Upper lobe of left lung (tissue), 6 donors: Measurements from ENCODE around the gene KIF4A. TPM values are rescaled to one million over a fixed set of nuclear protein-coding genes. Genes with fewer than 3 reads are reported as not detected.
"Not testable (repeated sequence)": the region's sequence is repeated elsewhere in the genome, so short reads cannot be mapped to it uniquely, and the experiment has no call there.

Experiments
- ATAC-seq, 2 donors: fragments of 200-7000 bp; cut with Tn5 transposase; one replicate each; pipeline ENCODE4 v1.9.1; 2022; ENCODE audit warnings: mild to moderate bottlenecking in 2 of 2, moderate library complexity in 2 of 2; ENCODE audit not compliant: low FRiP score in 2 of 2
- DNase-seq, 2 donors: peaks; one replicate each; pipeline ENCODE4 v3.0.0-alpha.2; 2019 to 2020
- H3K27ac ChIP-seq, 4 donors: fragments of 200-600 bp; sonication (generic); one replicate each; pipeline ENCODE4 v1.5.1; 2016 to 2019
- H3K27me3 ChIP-seq, 4 donors: fragments of 200-600 bp; sonication (generic); one replicate each; pipeline ENCODE4 v1.5.1; 2017 to 2019
- H3K36me3 ChIP-seq, 4 donors: fragments of 200-600 bp; sonication (generic); one replicate each; pipeline ENCODE4 v1.5.1; 2016 to 2019
- H3K4me1 ChIP-seq, 4 donors: fragments of 200-600 bp; sonication (generic); one replicate each; pipeline ENCODE4 v1.5.1; 2018 to 2019
- H3K4me3 ChIP-seq, 4 donors: fragments of 200-600 bp; sonication (generic); one replicate each; pipeline ENCODE4 v1.5.1; 2017 to 2019; ENCODE audit warnings: mild to moderate bottlenecking in 2 of 4, moderate library complexity in 1 of 4
- H3K9me3 ChIP-seq, 4 donors: fragments of 200-600 bp; sonication (generic); one replicate each; pipeline ENCODE4 v1.5.1; 2018 to 2019
- EP300 ChIP-seq, 4 donors: sonication (generic); formaldehyde crosslinking; IDR thresholded peaks; one replicate each; pipeline ENCODE4 v1.5.1; 2017; ENCODE audit warnings: antibody characterized with exemption in 4 of 4, control low read depth in 2 of 4
- POLR2A ChIP-seq, 4 donors: fragments of 450-650 bp; IDR thresholded peaks; one replicate each; pipeline ENCODE4 v1.5.1; 2016 to 2017; ENCODE audit warnings: antibody characterized with exemption in 4 of 4, mild to moderate bottlenecking in 2 of 4
- POLR2AphosphoS5 ChIP-seq, 2 donors: sonication (generic); formaldehyde crosslinking; IDR thresholded peaks; one replicate each; pipeline ENCODE4 v1.5.1; 2017; ENCODE audit warnings: antibody characterized with exemption in 2 of 2
- WGBS, 2 donors: methylation state at CpG; one replicate each; pipeline ENCODE4 v1.1.5; 2017 to 2018; 5-methylcytosine and 5-hydroxymethylcytosine counted together
- total RNA-seq, 6 donors: library from RNA; depleted of rRNA in 4 of 6; stranded (reverse); fragments of >200 nt in 4 of 6; gene quantifications; one replicate each; pipeline versions ENCODE4 v1.1.0 to v1.2.1, GENCODE V29; 2016 to 2021
- TF ChIP-seq, protein P1 (sequence below), 6 experiments: fragments of 450-650 bp in 4 of 6; fragments of 200-600 bp in 2 of 6; sonication (generic) in 2 of 6; IDR thresholded peaks; one replicate each; pipeline ENCODE4 v1.5.1; 2016 to 2019; ENCODE audit warnings: antibody characterized with exemption in 6 of 6
- donor health status: DM: no; HTN: no; CAD: no; lungs with moderate emphysema.
- donor health status: DM: no; HTN: yes; CAD: no; lungs with severe emphysema.

The KIF4A gene
- total RNA-seq, 6 donors from 2014 or later = under 0.01 to 2.6 (median 0.69) TPM

DNA sequence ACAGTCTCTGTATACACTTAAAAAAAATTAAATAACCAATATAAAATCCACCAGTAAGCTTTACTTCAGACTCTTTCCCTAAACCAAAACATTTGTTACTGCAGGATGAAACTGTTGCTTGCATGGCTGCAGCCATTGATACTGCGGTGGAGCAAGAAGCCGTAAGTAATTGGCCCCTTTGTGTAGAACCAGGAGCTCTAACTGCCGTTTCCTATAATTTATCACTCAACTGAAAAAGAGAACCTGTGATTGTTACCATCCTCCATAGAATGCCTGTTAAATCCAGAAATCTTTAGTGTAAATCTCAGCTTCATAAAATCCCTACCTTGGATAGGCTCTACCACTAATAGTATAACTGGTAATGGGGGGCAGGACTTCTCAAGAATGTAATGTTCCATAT, 62.6 kb downstream of the KIF4A start:
- no peak for TF ChIP-seq POLR2AphosphoS5 (IDR thresholded peaks at IDR 0.05)
- TF ChIP-seq POLR2A (IDR thresholded peaks at IDR 0.05) = no peak
- TF ChIP-seq EP300 (IDR thresholded peaks at IDR 0.05) = no peak
- no peaks in the 10 kb centered on the region for H3K27me3 ChIP-seq
- 95 to 97% methylated on average over 3 of the region's 3 CpGs for WGBS, 2 donors
- H3K9me3 ChIP-seq = peaks cover 0 to 13% (median 0%) of the 10 kb centered on the region in 4 donors
- DNase-seq (no peak), ATAC-seq (no peak)
- no peak overlapping the region for H3K4me3 ChIP-seq
- H3K36me3 ChIP-seq = no peaks in the 10 kb centered on the region
- no peak overlapping the region for H3K27ac ChIP-seq
- H3K4me1 ChIP-seq = no peaks in the 10 kb centered on the region

GRCh38 chrX:70353514-70353913, 63.6 kb downstream of the KIF4A start:
- no peak for DNase-seq
- ATAC-seq = no peak
- 84 to 97% methylated on average over 5 of the region's 5 CpGs for WGBS, 2 donors
- Histone ChIP-seq H3K4me1 (no peaks in the 10 kb centered on the region), H3K27ac (no peak overlapping the region), H3K4me3 (no peak overlapping the region), H3K9me3 (peaks cover 0 to 13% (median 0%) of the 10 kb centered on the region in 4 donors), H3K36me3 (no peaks in the 10 kb centered on the region), H3K27me3 (no peaks in the 10 kb centered on the region)
- TF ChIP-seq, protein P1, sequence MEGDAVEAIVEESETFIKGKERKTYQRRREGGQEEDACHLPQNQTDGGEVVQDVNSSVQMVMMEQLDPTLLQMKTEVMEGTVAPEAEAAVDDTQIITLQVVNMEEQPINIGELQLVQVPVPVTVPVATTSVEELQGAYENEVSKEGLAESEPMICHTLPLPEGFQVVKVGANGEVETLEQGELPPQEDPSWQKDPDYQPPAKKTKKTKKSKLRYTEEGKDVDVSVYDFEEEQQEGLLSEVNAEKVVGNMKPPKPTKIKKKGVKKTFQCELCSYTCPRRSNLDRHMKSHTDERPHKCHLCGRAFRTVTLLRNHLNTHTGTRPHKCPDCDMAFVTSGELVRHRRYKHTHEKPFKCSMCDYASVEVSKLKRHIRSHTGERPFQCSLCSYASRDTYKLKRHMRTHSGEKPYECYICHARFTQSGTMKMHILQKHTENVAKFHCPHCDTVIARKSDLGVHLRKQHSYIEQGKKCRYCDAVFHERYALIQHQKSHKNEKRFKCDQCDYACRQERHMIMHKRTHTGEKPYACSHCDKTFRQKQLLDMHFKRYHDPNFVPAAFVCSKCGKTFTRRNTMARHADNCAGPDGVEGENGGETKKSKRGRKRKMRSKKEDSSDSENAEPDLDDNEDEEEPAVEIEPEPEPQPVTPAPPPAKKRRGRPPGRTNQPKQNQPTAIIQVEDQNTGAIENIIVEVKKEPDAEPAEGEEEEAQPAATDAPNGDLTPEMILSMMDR (IDR thresholded peaks at IDR 0.05) = no peak
- no peak for TF ChIP-seq POLR2A (IDR thresholded peaks at IDR 0.05)

DNA sequence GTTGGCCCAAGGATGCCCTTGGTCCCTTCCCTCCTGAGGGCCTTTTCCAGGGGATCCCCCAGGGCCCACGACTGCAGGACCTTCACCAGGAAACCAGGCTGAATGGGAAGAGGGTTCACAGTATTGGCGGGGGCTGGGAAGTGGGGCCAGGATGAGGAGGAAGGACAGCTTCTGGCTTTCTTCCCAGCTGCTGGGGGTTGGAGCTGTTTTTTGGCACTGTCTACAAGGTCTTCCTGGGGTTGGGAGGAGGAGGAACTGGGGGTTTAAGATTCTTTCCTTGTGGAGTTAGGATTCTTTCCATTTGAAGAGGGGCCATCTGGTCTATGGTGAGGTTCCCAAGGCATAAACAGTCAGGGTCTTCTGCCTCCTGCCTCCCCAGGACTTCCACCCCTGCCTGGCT, 64.8 kb downstream of the KIF4A start:
- Histone ChIP-seq H3K36me3 (no peaks in the 10 kb centered on the region), H3K4me1 (no peaks in the 10 kb centered on the region), H3K27ac (no peak overlapping the region), H3K27me3 (no peaks in the 10 kb centered on the region), H3K4me3 (no peak overlapping the region), H3K9me3 (peaks cover 0 to 2% (median 0%) of the 10 kb centered on the region in 4 donors)
- DNase-seq (no peak), ATAC-seq (no peak)
- TF ChIP-seq, protein P1 (IDR thresholded peaks at IDR 0.05) = no peak
- no peak for TF ChIP-seq EP300 (IDR thresholded peaks at IDR 0.05)
- no peak for TF ChIP-seq POLR2A (IDR thresholded peaks at IDR 0.05)
- no peak for TF ChIP-seq POLR2AphosphoS5 (IDR thresholded peaks at IDR 0.05)
- 39 to 71% methylated on average over 1 to 2 of the region's 2 CpGs for WGBS, 2 donors

GRCh38 chrX:70359458-70359857, 69.6 kb downstream of the KIF4A start:
- ATAC-seq = no peak
- Histone ChIP-seq H3K4me3 (no peak overlapping the region), H3K36me3 (no peaks in the 10 kb centered on the region), H3K9me3 (no peaks in the 10 kb centered on the region), H3K4me1 (no peaks in the 10 kb centered on the region), H3K27me3 (no peaks in the 10 kb centered on the region), H3K27ac (no peak overlapping the region)
- 88 to 98% methylated on average over 3 to 4 of the region's 4 CpGs for WGBS, 2 donors
- TF ChIP-seq POLR2A (IDR thresholded peaks at IDR 0.05) (no peak), POLR2AphosphoS5 (IDR thresholded peaks at IDR 0.05) (no peak), EP300 (IDR thresholded peaks at IDR 0.05) (no peak)
- TF ChIP-seq, protein P1 (IDR thresholded peaks at IDR 0.05) = no peak
- DNase-seq = no peak

DNA sequence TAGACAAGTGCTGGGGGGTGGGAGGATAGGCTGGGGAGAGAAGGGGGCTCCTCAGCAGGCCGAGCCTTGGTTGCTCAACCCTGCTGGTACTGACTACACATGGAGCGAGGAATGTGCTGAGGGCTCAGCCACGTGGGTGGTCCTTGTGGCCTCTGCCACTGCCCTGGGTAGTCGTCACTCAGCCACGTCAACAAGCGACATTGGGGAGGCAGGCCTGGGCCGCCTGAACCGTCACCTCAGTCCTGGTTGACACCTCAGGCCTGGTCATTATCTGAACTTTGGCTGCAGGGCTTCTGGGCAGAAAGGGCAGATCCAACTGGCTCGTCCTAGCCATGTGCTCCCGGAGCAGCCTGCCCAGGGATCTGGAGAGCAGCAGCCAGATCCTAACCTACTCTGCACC, 70.5 kb downstream of the KIF4A start:
- no peaks in the 10 kb centered on the region for H3K9me3 ChIP-seq
- ATAC-seq = no peak
- TF ChIP-seq, protein P1 (IDR thresholded peaks at IDR 0.05) = no peak
- TF ChIP-seq POLR2AphosphoS5 (IDR thresholded peaks at IDR 0.05) = no peak
- no peak for TF ChIP-seq POLR2A (IDR thresholded peaks at IDR 0.05)
- no peak for TF ChIP-seq EP300 (IDR thresholded peaks at IDR 0.05)
- H3K27ac ChIP-seq = no peak overlapping the region
- H3K36me3 ChIP-seq = no peaks in the 10 kb centered on the region
- H3K4me3 ChIP-seq = no peak overlapping the region
- DNase-seq = no peak
- H3K27me3 ChIP-seq = no peaks in the 10 kb centered on the region
- no peaks in the 10 kb centered on the region for H3K4me1 ChIP-seq
- 80% methylated on average over 10 of the region's 10 CpGs; no CpG with 5 or more reads in 1 of the 2 donors for WGBS, 2 donors

GRCh38 chrX:70368731-70369130, 78.8 kb downstream of the KIF4A start:
- not testable (repeated sequence) for DNase-seq

More at GRCh38 chrX:70368731-70369130, 78.8 kb downstream of the KIF4A start:
- H3K36me3 ChIP-seq, H3K4me1 ChIP-seq, H3K27ac ChIP-seq, H3K4me3 ChIP-seq, H3K9me3 ChIP-seq, H3K27me3 ChIP-seq, ATAC-seq: not testable (repeated sequence)
- WGBS, 2 donors = 72% methylated on average over 7 of the region's 7 CpGs; no CpG with 5 or more reads in 1 of the 2 donors
